ENCODE results near the gene C17orf67.

Gene C17orf67

DNA sequence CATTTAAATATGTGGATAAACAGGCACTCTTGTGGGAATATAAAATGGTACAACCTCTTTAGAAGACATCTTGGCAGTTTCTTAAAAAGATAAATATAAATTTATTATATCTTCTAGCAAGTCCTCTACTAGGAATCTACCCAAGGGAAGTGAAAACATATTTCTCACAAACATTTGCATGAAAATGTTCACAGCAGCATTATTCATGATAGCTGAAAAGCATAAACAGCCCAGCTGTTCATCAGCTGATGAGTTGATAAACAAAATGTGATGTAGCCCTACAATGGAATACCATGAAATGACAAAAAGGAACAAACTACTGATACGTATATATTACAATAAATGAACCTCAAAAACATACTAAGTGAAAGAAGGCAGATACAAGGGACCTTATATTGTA lies 12.2 kb upstream of the C17orf67 start:
- ATAC-seq (ENCODE audit: insufficient read depth, low read depth) = no peak

DNA sequence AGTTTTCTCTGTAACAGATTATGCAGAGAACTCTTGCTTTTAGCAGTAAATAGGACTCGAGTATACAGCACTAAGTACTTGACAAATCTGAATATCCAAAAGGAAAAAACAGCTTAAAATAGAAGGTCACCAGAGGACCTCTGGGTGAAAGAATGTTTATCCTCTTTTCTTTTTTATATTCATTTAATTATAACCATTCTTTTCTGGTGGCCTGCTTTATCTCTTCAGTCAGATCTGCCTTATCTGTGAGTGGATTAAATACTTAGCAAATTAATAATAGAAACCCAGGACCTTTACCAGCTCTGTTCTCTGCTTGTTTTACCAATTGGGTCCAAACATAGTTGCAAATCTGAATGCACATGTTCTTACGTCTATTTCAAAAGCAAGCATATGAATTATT lies 8.9 kb upstream of the C17orf67 start:
- no peak overlapping the region for H3K9ac ChIP-seq (ENCODE audit: low read depth, low read length)
- no peak overlapping the region for H3K4me2 ChIP-seq (ENCODE audit: insufficient read depth, low read length)
- H3K36me3 ChIP-seq (ENCODE audit: insufficient read depth, low read length) = peaks cover 19% of the 10 kb centered on the region; the same call in 1 of the 2 replicates
- DNase-seq = no peak
- ATAC-seq (ENCODE audit: insufficient read depth, low read depth) = no peak
- H3K4me1 ChIP-seq (ENCODE audit: insufficient read depth, low read length) = peaks cover 2% of the 10 kb centered on the region
- no peaks in the 10 kb centered on the region for H3K27me3 ChIP-seq (ENCODE audit: insufficient read depth, low read length, poor library complexity)
- H4K20me1 ChIP-seq (ENCODE audit: insufficient read depth, low read length) = no peaks in the 10 kb centered on the region
- no peak overlapping the region for H3K4me3 ChIP-seq (ENCODE audit: low read depth in 1 of 2, low read length in 2 of 2)
- H2AFZ ChIP-seq (ENCODE audit: low read depth, low read length) = no peak overlapping the region
- H3K27ac ChIP-seq (ENCODE audit: low read length) = no peak overlapping the region
- no peak for TF ChIP-seq EZH2 (IDR thresholded peaks at IDR 0.05; ENCODE audit: borderline replicate concordance, low read depth, low read length, severe bottlenecking)
- TF ChIP-seq, protein P1, sequence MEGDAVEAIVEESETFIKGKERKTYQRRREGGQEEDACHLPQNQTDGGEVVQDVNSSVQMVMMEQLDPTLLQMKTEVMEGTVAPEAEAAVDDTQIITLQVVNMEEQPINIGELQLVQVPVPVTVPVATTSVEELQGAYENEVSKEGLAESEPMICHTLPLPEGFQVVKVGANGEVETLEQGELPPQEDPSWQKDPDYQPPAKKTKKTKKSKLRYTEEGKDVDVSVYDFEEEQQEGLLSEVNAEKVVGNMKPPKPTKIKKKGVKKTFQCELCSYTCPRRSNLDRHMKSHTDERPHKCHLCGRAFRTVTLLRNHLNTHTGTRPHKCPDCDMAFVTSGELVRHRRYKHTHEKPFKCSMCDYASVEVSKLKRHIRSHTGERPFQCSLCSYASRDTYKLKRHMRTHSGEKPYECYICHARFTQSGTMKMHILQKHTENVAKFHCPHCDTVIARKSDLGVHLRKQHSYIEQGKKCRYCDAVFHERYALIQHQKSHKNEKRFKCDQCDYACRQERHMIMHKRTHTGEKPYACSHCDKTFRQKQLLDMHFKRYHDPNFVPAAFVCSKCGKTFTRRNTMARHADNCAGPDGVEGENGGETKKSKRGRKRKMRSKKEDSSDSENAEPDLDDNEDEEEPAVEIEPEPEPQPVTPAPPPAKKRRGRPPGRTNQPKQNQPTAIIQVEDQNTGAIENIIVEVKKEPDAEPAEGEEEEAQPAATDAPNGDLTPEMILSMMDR (IDR thresholded peaks at IDR 0.05; ENCODE audit: borderline replicate concordance, extremely low read depth, low read length, poor library complexity, severe bottlenecking) = no peak
- 0 out of 2 replicates have a peak, but pooled peaks cover 3% of the 10 kb centered on the region for H3K79me2 ChIP-seq (ENCODE audit: insufficient read depth, low read length)
- H3K9me3 ChIP-seq (ENCODE audit: insufficient read depth, low read length, severe bottlenecking) = no peaks in the 10 kb centered on the region

More for the DNA sequence above, 12.2 kb upstream of the C17orf67 start:
- Histone ChIP-seq H3K27ac (ENCODE audit: low read length) (no peak overlapping the region), H3K27me3 (ENCODE audit: insufficient read depth, low read length, poor library complexity) (no peaks in the 10 kb centered on the region), H3K9me3 (ENCODE audit: insufficient read depth, low read length, severe bottlenecking) (no peaks in the 10 kb centered on the region), H3K36me3 (ENCODE audit: insufficient read depth, low read length) (peaks cover 41% of the 10 kb centered on the region; the same call in 1 of the 2 replicates), H3K79me2 (ENCODE audit: insufficient read depth, low read length) (no peaks in the 10 kb centered on the region), H4K20me1 (ENCODE audit: insufficient read depth, low read length) (no peaks in the 10 kb centered on the region), H3K9ac (ENCODE audit: low read depth, low read length) (no peak overlapping the region), H2AFZ (ENCODE audit: low read depth, low read length) (no peak overlapping the region), H3K4me1 (ENCODE audit: insufficient read depth, low read length) (no peaks in the 10 kb centered on the region), H3K4me3 (ENCODE audit: low read depth in 1 of 2, low read length in 2 of 2) (no peak overlapping the region), H3K4me2 (ENCODE audit: insufficient read depth, low read length) (no peak overlapping the region)
- no peak for DNase-seq
- TF ChIP-seq, protein P1 (IDR thresholded peaks at IDR 0.05; ENCODE audit: borderline replicate concordance, extremely low read depth, low read length, poor library complexity, severe bottlenecking) = no peak
- TF ChIP-seq EZH2 (IDR thresholded peaks at IDR 0.05; ENCODE audit: borderline replicate concordance, low read depth, low read length, severe bottlenecking) = no peak

DNA sequence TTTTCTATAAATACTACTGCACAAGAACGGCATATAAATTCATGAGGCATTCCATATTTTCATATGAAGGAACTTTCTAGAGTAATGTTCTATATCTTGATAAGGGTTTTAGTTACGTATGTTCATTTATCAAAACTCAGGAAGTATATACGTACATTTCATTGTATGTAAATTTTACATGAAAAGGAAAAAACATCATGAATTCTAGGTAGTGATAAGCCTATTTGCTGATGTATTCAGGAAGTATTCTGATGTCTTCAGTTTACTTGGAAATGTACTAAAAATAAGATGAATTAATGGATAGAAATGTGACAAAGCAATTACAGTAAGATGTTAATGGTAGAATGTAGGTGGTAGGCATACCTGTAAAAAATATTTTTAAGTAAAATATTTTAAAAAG lies 5.0 kb upstream of the C17orf67 start:
- Histone ChIP-seq H4K20me1 (ENCODE audit: insufficient read depth, low read length) (no peaks in the 10 kb centered on the region), H3K27me3 (ENCODE audit: insufficient read depth, low read length, poor library complexity) (no peaks in the 10 kb centered on the region), H3K4me1 (ENCODE audit: insufficient read depth, low read length) (peaks cover 39% of the 10 kb centered on the region), H3K27ac (ENCODE audit: low read length) (no peak overlapping the region), H3K9ac (ENCODE audit: low read depth, low read length) (no peak overlapping the region), H3K9me3 (ENCODE audit: insufficient read depth, low read length, severe bottlenecking) (no peaks in the 10 kb centered on the region), H3K79me2 (ENCODE audit: insufficient read depth, low read length) (peaks cover 14% of the 10 kb centered on the region), H2AFZ (ENCODE audit: low read depth, low read length) (no peak overlapping the region), H3K4me3 (ENCODE audit: low read depth in 1 of 2, low read length in 2 of 2) (no peak overlapping the region), H3K4me2 (ENCODE audit: insufficient read depth, low read length) (peak overlapping the region; percentile 6; the same call in 1 of the 2 replicates), H3K36me3 (ENCODE audit: insufficient read depth, low read length) (peaks cover 17% of the 10 kb centered on the region)
- DNase-seq = no peak
- TF ChIP-seq, protein P1 (IDR thresholded peaks at IDR 0.05; ENCODE audit: borderline replicate concordance, extremely low read depth, low read length, poor library complexity, severe bottlenecking) = no peak
- no peak for TF ChIP-seq EZH2 (IDR thresholded peaks at IDR 0.05; ENCODE audit: borderline replicate concordance, low read depth, low read length, severe bottlenecking)
- ATAC-seq (ENCODE audit: insufficient read depth, low read depth) = no peak

DNA sequence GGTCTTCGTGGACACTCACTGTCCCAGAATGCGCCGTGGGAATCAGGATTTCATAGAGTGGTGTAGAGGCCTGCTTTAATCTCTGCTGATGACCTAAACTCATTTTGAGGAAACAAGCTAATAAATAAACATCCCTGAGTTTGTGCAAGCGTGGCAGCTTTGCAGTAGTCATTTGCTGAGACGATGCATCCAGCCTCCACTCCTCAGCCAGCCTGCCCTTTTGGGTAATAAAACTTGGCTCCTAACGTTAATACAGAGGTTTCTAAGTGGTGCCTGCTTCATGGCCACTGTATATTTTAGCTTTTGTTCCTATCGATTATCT lies 1.5 kb upstream of the C17orf67 start:
- Histone ChIP-seq H3K27ac (ENCODE audit: low read length) (no peak overlapping the region), H3K36me3 (ENCODE audit: insufficient read depth, low read length) (peaks cover 28% of the 10 kb centered on the region), H3K4me1 (ENCODE audit: insufficient read depth, low read length) (peaks cover 59% of the 10 kb centered on the region), H2AFZ (ENCODE audit: low read depth, low read length) (no peak overlapping the region), H4K20me1 (ENCODE audit: insufficient read depth, low read length) (peaks cover 19% of the 10 kb centered on the region), H3K4me2 (ENCODE audit: insufficient read depth, low read length) (peak overlapping the region; percentile 87), H3K27me3 (ENCODE audit: insufficient read depth, low read length, poor library complexity) (no peaks in the 10 kb centered on the region), H3K79me2 (ENCODE audit: insufficient read depth, low read length) (peaks cover 42% of the 10 kb centered on the region), H3K9ac (ENCODE audit: low read depth, low read length) (peak overlapping the region; percentile 67), H3K4me3 (ENCODE audit: low read depth in 1 of 2, low read length in 2 of 2) (peak overlapping the region in 1 of 2 experiments; percentile 75; a peak in 2 of 4 replicates), H3K9me3 (ENCODE audit: insufficient read depth, low read length, severe bottlenecking) (no peaks in the 10 kb centered on the region)
- DNase-seq = no peak
- TF ChIP-seq EZH2 (IDR thresholded peaks at IDR 0.05; ENCODE audit: borderline replicate concordance, low read depth, low read length, severe bottlenecking) = no peak
- TF ChIP-seq, protein P1 (IDR thresholded peaks at IDR 0.05; ENCODE audit: borderline replicate concordance, extremely low read depth, low read length, poor library complexity, severe bottlenecking) = no peak
- no peak for ATAC-seq (ENCODE audit: insufficient read depth, low read depth)
